GM18870 (cell line): ENCODE results near the gene ABCA1.

Source experiments
- ATAC-seq: cut with Tn5 transposase; IDR thresholded peaks from one replicate; pipeline ENCODE4 v1.9.1; 2021; ENCODE audit warnings: moderate library complexity; ENCODE audit not compliant: unreplicated experiment

ABCA1 gene

GRCh38 chr9:104800068-104800785 lies 127.7 kb downstream of the ABCA1 start:
- ATAC-seq: no peak

- ATAC-seq: no peak
These were observed 129.6 kb downstream of the ABCA1 start for GRCh38 chr9:104798209-104798995.

- no peak for ATAC-seq
These were observed 132.1 kb downstream of the ABCA1 start for GRCh38 chr9:104795857-104796256.

- ATAC-seq: no peak
These were observed 132.9 kb downstream of the ABCA1 start for GRCh38 chr9:104795082-104795481.

- no peak for ATAC-seq
These were observed 133.9 kb downstream of the ABCA1 start for GRCh38 chr9:104794070-104794469.

- no peak for ATAC-seq
These were observed 139.7 kb downstream of the ABCA1 start for GRCh38 chr9:104788251-104788650.

GRCh38 chr9:104787306-104788015 lies 140.5 kb downstream of the ABCA1 start:
- ATAC-seq: no peak

- no peak for ATAC-seq
These were observed 141.7 kb downstream of the ABCA1 start for GRCh38 chr9:104786293-104786692.

- ATAC-seq: peak; percentile 74
These were observed 143.9 kb downstream of the ABCA1 start for GRCh38 chr9:104784098-104784497.

GRCh38 chr9:104783588-104783987 lies 144.4 kb downstream of the ABCA1 start:
- no peak for ATAC-seq

GRCh38 chr9:104780796-104781395 lies 147.1 kb downstream of the ABCA1 start:
- ATAC-seq: no peak

GRCh38 chr9:104779946-104780535 lies 147.9 kb downstream of the ABCA1 start:
- no peak for ATAC-seq

- no peak for ATAC-seq
These were observed 148.6 kb downstream of the ABCA1 start for GRCh38 chr9:104779334-104779733.

GRCh38 chr9:104778802-104779201 lies 149.2 kb downstream of the ABCA1 start:
- ATAC-seq: no peak

- no peak for ATAC-seq
These were observed 151.2 kb downstream of the ABCA1 start for GRCh38 chr9:104776797-104777196.

GRCh38 chr9:104775976-104776375 lies 152.0 kb downstream of the ABCA1 start:
- ATAC-seq: no peak

- ATAC-seq: peak; percentile 75
These were observed 152.4 kb downstream of the ABCA1 start for GRCh38 chr9:104775574-104775936.

- peak; percentile 92 for ATAC-seq
These were observed 153.0 kb downstream of the ABCA1 start for GRCh38 chr9:104774831-104775573.

- no peak for ATAC-seq
These were observed 153.8 kb downstream of the ABCA1 start for GRCh38 chr9:104774132-104774531.
